IMR-90 (cell line): Measurements from ENCODE around the gene GALNT5. TPM values are rescaled to one million over a fixed set of nuclear protein-coding genes. Genes with fewer than 3 reads are reported as not detected.
A peak's percentile ranks its signal among the peaks of the same experiment; 100 is the strongest.

Source experiments
- ATAC-seq: fragments of 200-7000 bp; cut with Tn5 transposase; 2 replicates; pipeline ENCODE4 v1.9.1; 2020; ENCODE audit warnings: low read depth, mild to moderate bottlenecking, moderate library complexity
- BruUV-seq: library from RNA; stranded (reverse); fragments of 400-500 nt; replicated peaks from 2 replicates; lab custom pipeline; 2021; lab: Mats Ljungman, UMichigan
- CTCF ChIA-PET: fragments of 300-600 bp; formaldehyde crosslinking; extraction: SDS; loops from one replicate; lab custom pipeline; 2021; ENCODE audit warnings: antibody characterized with exemption; lab: Yijun Ruan, JAX
- POLR2A ChIA-PET: fragments of 300-600 bp; sonication (Branson Sonifier 250); formaldehyde crosslinking; loops from one replicate; lab custom pipeline; 2022; ENCODE audit warnings: antibody characterized with exemption; ENCODE audit not compliant: unreplicated experiment; lab: Charles Lee
- DNase-seq: peaks from one replicate; pipeline ENCODE4 v3.0.0; 2013
- H2AFZ ChIP-seq: replicated peaks from 2 replicates; pipeline ENCODE3; 2013; ENCODE audit warnings: low read length, mild to moderate bottlenecking; ENCODE audit not compliant: poor library complexity
- H2AK5ac ChIP-seq: 2 replicates; pipeline ENCODE4 v1.6.1; 2013; ENCODE audit warnings: low read depth, low read length, inconsistent platforms
- H2AK9ac ChIP-seq: replicated peaks from 2 replicates; pipeline ENCODE3; 2013; ENCODE audit warnings: mild to moderate bottlenecking, low read depth, low read length, moderate library complexity; ENCODE audit not compliant: poor library complexity
- H2BK120ac ChIP-seq: 2 replicates; pipeline ENCODE4 v1.6.1; 2013; ENCODE audit warnings: low read depth, low read length, inconsistent platforms
- H2BK15ac ChIP-seq: 3 replicates; pipeline ENCODE4 v1.6.1; 2013; ENCODE audit warnings: low read depth, low read length, inconsistent platforms
- H2BK20ac ChIP-seq: 2 replicates; pipeline ENCODE4 v1.6.1; 2013; ENCODE audit warnings: low read depth, mild to moderate bottlenecking, inconsistent platforms, low read length, moderate library complexity
- H2BK5ac ChIP-seq: 2 replicates; pipeline ENCODE4 v1.6.1; 2013; ENCODE audit warnings: mild to moderate bottlenecking, low read depth, low read length, inconsistent platforms; ENCODE audit not compliant: poor library complexity, severe bottlenecking
- H3K14ac ChIP-seq: replicated peaks from 2 replicates; pipeline ENCODE4 v1.6.1; 2013; ENCODE audit warnings: low read depth, low read length, inconsistent platforms
- H3K18ac ChIP-seq: 2 replicates; pipeline ENCODE4 v1.6.1; 2013; ENCODE audit warnings: low read depth, low read length, control low read depth
- H3K23ac ChIP-seq: 2 replicates; pipeline ENCODE4 v1.6.1; 2013; ENCODE audit warnings: low read depth, low read length, inconsistent platforms
- H3K27ac ChIP-seq: 2 replicates; pipeline ENCODE4 v1.5.1; 2013; ENCODE audit warnings: mild to moderate bottlenecking, control low read depth, low read length; ENCODE audit not compliant: insufficient read depth
- H3K27me3 ChIP-seq: 2 replicates; pipeline ENCODE4 v1.6.1; 2013; ENCODE audit warnings: low read length; ENCODE audit not compliant: control insufficient read depth, insufficient read depth
- H3K36me3 ChIP-seq: 2 replicates; pipeline ENCODE4 v1.6.1; 2013; ENCODE audit warnings: low read length, mixed read lengths; ENCODE audit not compliant: control insufficient read depth, insufficient read depth
- H3K4ac ChIP-seq: 2 replicates; pipeline ENCODE4 v1.6.1; 2013; ENCODE audit warnings: low read depth, low read length, inconsistent platforms
- H3K4me1 ChIP-seq: 2 replicates; pipeline ENCODE4 v1.6.1; 2013; ENCODE audit warnings: low read length, mixed read lengths; ENCODE audit not compliant: control insufficient read depth, insufficient read depth
- H3K4me2 ChIP-seq: 2 replicates; pipeline ENCODE4 v1.6.1; 2013; ENCODE audit warnings: low read depth, mild to moderate bottlenecking, control low read depth, low read length, moderate library complexity
- H3K4me3 ChIP-seq: 2 replicates; pipeline ENCODE4 v1.5.1; 2013; ENCODE audit warnings: low read depth, mild to moderate bottlenecking, control low read depth, low read length, moderate library complexity; ENCODE audit not compliant: insufficient read depth
- H3K56ac ChIP-seq: 2 replicates; pipeline ENCODE4 v1.6.1; 2013; ENCODE audit warnings: low read length, inconsistent platforms; ENCODE audit not compliant: insufficient read depth; ENCODE audit errors: extremely low read depth
- H3K79me1 ChIP-seq, 2 experiments: 2 replicates each; pipeline ENCODE4 v1.6.1; 2013; ENCODE audit warnings: low read length in 2 of 2, inconsistent platforms in 1 of 2, low read depth in 1 of 2
- H3K9ac ChIP-seq: 2 replicates; pipeline ENCODE4 v1.6.1; 2013; ENCODE audit warnings: low read depth, low read length, control low read depth
- H3K9me1 ChIP-seq: 2 replicates; pipeline ENCODE4 v1.6.1; 2013; ENCODE audit warnings: low read length, inconsistent platforms; ENCODE audit not compliant: insufficient read depth
- H3K9me3 ChIP-seq: 2 replicates; pipeline ENCODE4 v1.6.1; 2013; ENCODE audit warnings: low read length; ENCODE audit not compliant: control insufficient read depth, insufficient read depth
- H4K20me1 ChIP-seq: 2 replicates; pipeline ENCODE4 v1.6.1; 2013; ENCODE audit warnings: low read length, inconsistent platforms; ENCODE audit not compliant: insufficient read depth
- H4K5ac ChIP-seq: 2 replicates; pipeline ENCODE4 v1.6.1; 2013; ENCODE audit warnings: mild to moderate bottlenecking, low read depth, low read length, control low read depth
- H4K8ac ChIP-seq, 2 experiments: 2 replicates each; pipeline ENCODE4 v1.6.1; 2013; ENCODE audit warnings: low read depth in 2 of 2, low read length in 2 of 2, control low read depth in 1 of 2, inconsistent platforms in 1 of 2
- H4K91ac ChIP-seq: 2 replicates; pipeline ENCODE4 v1.6.1; 2013; ENCODE audit warnings: low read depth, low read length, inconsistent platforms; ENCODE audit not compliant: insufficient read depth
- CTCF ChIP-seq: conservative IDR thresholded peaks from 2 replicates; pipeline ENCODE4 v1.5.1; 2012; ENCODE audit warnings: mild to moderate bottlenecking, low read depth, low read length, improper control_type of control experiment
- FOS ChIP-seq: fragments of 150-350 bp; IDR thresholded peaks from 2 replicates; pipeline ENCODE4 v1.6.1; 2016; ENCODE audit warnings: low read depth, low read length
- MAZ ChIP-seq: IDR thresholded peaks from 2 replicates; pipeline ENCODE4 v1.6.1; 2012; ENCODE audit warnings: low read depth, mild to moderate bottlenecking, low read length, improper control_type of control experiment, moderate library complexity, borderline replicate concordance
- NFE2L2 ChIP-seq: fragments of 150-350 bp; IDR thresholded peaks from 2 replicates; pipeline ENCODE4 v1.6.1; 2016; ENCODE audit warnings: low read depth, mild to moderate bottlenecking, low read length
- POLR2A ChIP-seq: IDR thresholded peaks from 2 replicates; pipeline ENCODE4 v1.6.1; 2012; ENCODE audit warnings: mild to moderate bottlenecking, low read depth, low read length
- RFX5 ChIP-seq: IDR thresholded peaks from 2 replicates; pipeline ENCODE4 v1.8.0; 2012; ENCODE audit warnings: low read depth, mild to moderate bottlenecking, low read length, moderate library complexity
- WGBS, 2 experiments: methylation state at CpG; one replicate each; pipeline versions ENCODE4 v1.1.5 to v1.1.7; 2013; ENCODE audit warnings: missing lambda C conversion rate in 2 of 2; ENCODE audit not compliant: insufficient read length in 1 of 2; ENCODE audit errors: extremely low coverage in 2 of 2; 5-methylcytosine and 5-hydroxymethylcytosine counted together
- dilution Hi-C: fragments of 300-500 bp; cut with HindIII; formaldehyde crosslinking; loops from one replicate; pipeline ENCODE4 v1.14.3; 2018; ENCODE audit warnings: low sequenced_read_pairs; ENCODE audit not compliant: unreplicated experiment
- in situ Hi-C: fragments of 300-500 bp; cut with MboI; formaldehyde crosslinking; loops from 3 replicates; pipeline ENCODE4 v1.14.3; 2019; ENCODE audit warnings: low sequenced_read_pairs, inconsistent platforms, mixed read lengths
- intact Hi-C: fragments of 100-400 bp; cut with micrococcal nuclease; formaldehyde crosslinking; loops from 2 replicates; pipeline ENCODE4 v1.10.0; 2022
- polyA plus RNA-seq, 3 experiments: library from polyadenylated mRNA; depleted of rRNA; stranded (reverse); fragments of >200 nt; gene quantifications; 2 replicates each; pipeline ENCODE4 v1.2.3, GENCODE V29; 2012; ENCODE audit warnings: low replicate concordance in 1 of 3
- total RNA-seq: library from RNA; depleted of rRNA; stranded (reverse); fragments of >200 nt; gene quantifications from 2 replicates; pipeline ENCODE4 v1.2.3, GENCODE V29; 2012

Gene GALNT5
- total and polyA plus RNA-seq, 2 of the 4 experiments (the other 2 are of a cell fraction) = 36.3 to 63.3 TPM

DNA sequence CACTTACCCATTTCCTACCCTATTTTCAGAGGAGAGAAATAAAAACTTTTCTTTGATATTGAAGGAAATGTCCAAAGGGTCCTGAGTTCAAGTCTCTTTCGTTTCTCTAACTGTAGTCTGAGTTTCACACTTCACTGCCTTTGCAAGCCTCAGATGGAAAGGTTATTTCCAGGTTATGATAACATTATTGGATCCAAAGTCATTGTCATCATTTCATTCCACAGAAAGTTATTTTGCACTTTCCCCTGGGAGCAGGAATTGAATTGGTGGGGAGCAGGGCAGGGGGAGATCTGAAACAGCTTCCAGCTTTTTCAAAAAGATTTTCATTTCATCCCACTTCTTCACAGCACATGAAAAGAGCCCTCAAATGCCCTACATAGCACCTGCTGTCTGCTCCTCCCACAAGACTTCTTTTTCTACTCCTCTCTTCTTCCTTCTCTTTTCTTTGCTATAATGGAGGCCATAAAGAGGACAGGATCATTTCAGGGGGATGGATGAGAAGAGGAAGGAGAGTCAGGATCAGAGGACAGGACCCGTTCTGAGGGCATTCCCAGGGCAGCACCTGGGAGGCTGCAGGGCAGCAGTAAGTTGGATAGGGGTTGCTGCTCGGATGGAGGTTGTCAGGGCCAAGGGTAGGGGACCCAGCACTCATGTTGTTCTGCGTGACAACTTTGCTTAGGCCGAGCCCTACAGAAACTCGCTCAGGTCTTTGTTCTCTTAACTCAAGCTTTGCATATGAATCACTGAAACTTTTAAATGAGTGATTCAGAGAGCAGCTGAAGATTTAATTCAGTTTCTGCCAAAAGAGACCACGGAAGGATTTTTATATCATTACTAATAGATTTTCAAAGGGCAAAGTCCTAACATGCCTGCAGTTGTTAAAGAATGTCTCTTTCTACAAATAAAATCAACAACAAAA is 11.4 kb upstream of the GALNT5 start:
- WGBS, 2 experiments = no CpG with 5 or more reads among the region's 7 CpGs

More for the DNA sequence above, 11.4 kb upstream of the GALNT5 start:
- intact Hi-C loops (loop anchor here (5.0 to 10.0 kb wide), 2 partner anchors 609 to 904 kb away; no protein-coding TSS in a partner anchor), dilution Hi-C loops (no loop called here), in situ Hi-C loops (no loop called here)
- Histone ChIP-seq H2AFZ (peak overlapping the region; percentile 75), H3K79me1 (peaks cover 0 to 6% of the 10 kb centered on the region in 2 experiments; a peak in 1 of 4 replicates), H3K36me3 (no peaks in the 10 kb centered on the region), H3K27me3 (no peaks in the 10 kb centered on the region), H3K56ac (peak overlapping the region; percentile 99), H4K8ac (peak overlapping the region; percentile 95 to 100), H4K20me1 (no peaks in the 10 kb centered on the region), H3K4me3 (no peak overlapping the region), H2BK15ac (peak overlapping the region; percentile 98), H3K18ac (peak overlapping the region; percentile 99), H3K4me1 (peaks cover 17% of the 10 kb centered on the region), H2BK120ac (peak overlapping the region; percentile 98), H3K9me3 (no peaks in the 10 kb centered on the region), H2BK20ac (peak overlapping the region; percentile 95), H3K9me1 (peaks cover 3% of the 10 kb centered on the region; the same call in 1 of the 2 replicates), H2AK9ac (peak overlapping the region; percentile 62), H3K9ac (peak overlapping the region; percentile 83), H4K5ac (peak overlapping the region; percentile 99), H4K91ac (peak overlapping the region; percentile 100), H3K14ac (peak overlapping the region; percentile 89), H3K4ac (peak overlapping the region; percentile 97), H3K27ac (peak overlapping the region; percentile 99), H2AK5ac (peak overlapping the region; percentile 82), H3K4me2 (peak overlapping the region; percentile 70), H3K23ac (peak overlapping the region; percentile 92), H2BK5ac (peak overlapping the region; percentile 100)
- ChIA-PET POLR2A (no interaction called here), CTCF (no interaction called here)
- TF ChIP-seq CTCF (no peak), RFX5 (no peak), NFE2L2 (no peak), POLR2A (no peak), MAZ (no peak), FOS (peak; percentile 66)
- DNase-seq (peak; percentile 93), ATAC-seq (peak; percentile 86)
- BruUV-seq = no TSS peak
